Right hindlimb (tissue), 1 donor: Measurements from ENCODE around the gene ABLIM1.

Experiments used
- DNase-seq: peaks from one replicate; pipeline ENCODE4 v3.0.0-alpha.2; 2018

The ABLIM1 gene

GRCh38 chr10:114482480-114483304 lies 175.4 kb downstream of the ABLIM1 start:
- DNase-seq = no peak

DNA sequence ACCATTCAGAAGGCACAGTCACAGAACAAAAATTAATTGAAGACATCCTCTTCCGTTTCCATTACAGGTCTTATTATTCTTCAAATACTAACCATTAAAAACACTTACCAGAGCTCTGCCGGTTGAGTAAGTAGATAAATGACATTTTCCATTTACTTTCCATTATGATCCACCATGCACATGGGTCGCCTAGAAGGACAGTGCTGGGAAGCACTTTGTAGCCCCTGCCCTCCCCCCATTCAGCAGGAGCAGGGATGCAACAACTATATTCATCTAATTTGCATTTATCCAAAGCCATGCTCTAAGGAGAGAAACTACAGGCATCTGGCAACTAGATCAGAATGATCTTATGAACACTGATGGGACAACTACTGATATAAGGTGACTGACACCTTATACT lies 177.0 kb downstream of the ABLIM1 start:
- DNase-seq = no peak

GRCh38 chr10:114479836-114480235 lies 178.2 kb downstream of the ABLIM1 start:
- DNase-seq = no peak

- no peak for DNase-seq
Measured at GRCh38 chr10:114479307-114479706, 178.8 kb downstream of the ABLIM1 start.

- DNase-seq = no peak
Measured at GRCh38 chr10:114478281-114478680, 179.8 kb downstream of the ABLIM1 start.

DNA sequence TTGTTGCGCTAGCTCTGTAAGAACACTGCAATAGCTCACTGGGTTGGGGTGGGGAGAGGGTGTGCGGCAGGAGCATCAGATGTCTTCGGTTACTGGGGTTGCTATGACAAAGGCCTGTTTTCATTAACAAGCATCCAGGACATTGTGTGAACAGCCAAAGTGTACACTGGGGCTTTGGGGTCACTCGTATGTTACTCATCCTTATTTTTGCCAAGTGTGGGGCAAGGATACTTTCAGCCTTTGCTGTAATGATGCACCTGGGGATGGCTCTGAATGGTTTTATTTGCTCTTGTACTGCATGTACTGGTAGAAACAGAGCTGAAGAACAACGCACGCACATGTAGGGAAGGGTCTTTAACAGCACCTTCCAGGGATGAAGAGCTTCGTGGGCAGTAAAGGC lies 180.8 kb downstream of the ABLIM1 start:
- DNase-seq = peak; percentile 83

DNA sequence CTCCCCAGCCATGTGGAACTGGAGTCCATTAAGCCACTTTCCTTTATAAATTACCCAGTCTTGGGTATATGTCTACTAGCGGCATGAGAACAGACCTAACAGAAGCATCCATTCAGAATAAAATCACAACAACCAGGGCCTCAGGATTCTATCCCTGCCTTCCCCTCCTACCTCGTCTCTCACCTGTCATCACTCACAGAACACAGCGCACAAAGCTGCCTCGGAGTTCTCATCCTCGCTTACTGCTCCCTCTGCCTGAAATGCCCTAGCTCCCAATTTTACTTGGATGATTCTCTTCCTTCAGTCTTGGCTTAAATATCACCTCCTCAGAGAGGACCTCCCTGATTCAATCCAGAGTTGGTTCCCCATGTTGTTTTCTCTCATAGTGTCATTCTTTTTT lies 183.1 kb downstream of the ABLIM1 start:
- no peak for DNase-seq

GRCh38 chr10:114473776-114474175 lies 184.3 kb downstream of the ABLIM1 start:
- no peak for DNase-seq

GRCh38 chr10:114472877-114473253 lies 185.2 kb downstream of the ABLIM1 start:
- DNase-seq = no peak

- no peak for DNase-seq
Measured at GRCh38 chr10:114471906-114472876, 185.9 kb downstream of the ABLIM1 start.

DNA sequence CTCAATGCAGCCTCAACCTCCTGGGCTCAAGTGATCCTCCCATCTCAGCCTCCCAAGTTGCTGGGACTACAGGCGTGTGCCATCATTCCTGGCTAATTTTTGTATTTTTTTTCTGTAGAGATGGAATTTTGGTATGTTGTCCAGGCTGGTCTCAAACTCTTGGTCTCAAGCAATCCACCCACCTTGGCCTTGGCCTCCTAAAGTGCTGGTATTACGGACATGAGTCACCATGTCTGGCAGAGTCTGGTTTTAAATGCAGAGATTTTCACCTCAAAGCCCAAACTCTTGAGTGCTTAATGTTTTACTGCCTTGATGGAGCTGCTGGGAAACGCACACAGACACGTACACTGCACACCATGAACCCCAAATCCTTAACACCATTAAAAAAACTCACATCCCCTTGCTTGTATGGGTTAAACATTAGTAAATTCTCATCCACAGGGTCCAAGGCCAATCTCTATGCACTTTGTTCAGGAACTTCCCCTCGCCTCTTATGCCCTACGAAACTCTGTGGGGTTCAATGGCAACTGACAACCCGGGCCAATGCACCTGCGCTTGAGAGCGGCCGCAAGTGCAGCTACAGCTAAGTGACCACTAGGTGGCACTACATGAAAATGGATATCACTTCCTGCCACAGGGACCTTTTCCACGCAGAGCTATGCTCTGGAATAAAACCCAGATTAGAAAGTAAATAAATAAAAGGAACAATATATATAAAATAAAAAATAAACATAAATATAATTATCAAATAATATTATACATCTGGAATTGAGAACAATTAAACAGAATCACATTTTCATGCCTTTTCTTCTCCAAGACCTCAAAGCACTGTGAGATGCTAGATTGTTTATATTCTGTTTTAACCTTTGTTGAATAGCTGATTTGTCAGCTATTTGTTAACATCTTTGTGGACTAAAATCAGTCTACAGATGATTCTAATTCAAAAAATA lies 186.8 kb downstream of the ABLIM1 start:
- DNase-seq = peak; percentile 60

GRCh38 chr10:114470361-114470760 lies 187.7 kb downstream of the ABLIM1 start:
- DNase-seq = no peak

DNA sequence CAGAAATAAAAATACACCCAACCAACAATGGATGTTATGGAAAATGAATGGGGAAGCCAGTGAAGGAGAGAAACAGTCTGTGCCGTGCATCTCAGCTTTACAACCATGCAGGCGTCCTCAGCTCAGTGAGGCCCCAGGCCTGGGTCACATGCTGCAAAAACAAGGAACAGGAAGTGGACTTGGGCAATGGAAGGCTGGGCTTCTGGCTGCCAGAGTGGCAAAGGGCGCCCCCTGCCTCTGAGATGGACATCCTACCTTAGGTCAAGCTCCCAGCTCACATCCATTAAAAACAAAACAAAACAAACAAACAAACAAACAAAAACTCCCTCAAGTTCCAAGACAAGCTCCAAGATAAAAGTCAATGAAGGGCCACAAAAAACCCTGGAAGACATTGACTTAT lies 199.1 kb downstream of the ABLIM1 start:
- DNase-seq = no peak

- no peak for DNase-seq
Measured at GRCh38 chr10:114458216-114458920, 199.7 kb downstream of the ABLIM1 start.

DNA sequence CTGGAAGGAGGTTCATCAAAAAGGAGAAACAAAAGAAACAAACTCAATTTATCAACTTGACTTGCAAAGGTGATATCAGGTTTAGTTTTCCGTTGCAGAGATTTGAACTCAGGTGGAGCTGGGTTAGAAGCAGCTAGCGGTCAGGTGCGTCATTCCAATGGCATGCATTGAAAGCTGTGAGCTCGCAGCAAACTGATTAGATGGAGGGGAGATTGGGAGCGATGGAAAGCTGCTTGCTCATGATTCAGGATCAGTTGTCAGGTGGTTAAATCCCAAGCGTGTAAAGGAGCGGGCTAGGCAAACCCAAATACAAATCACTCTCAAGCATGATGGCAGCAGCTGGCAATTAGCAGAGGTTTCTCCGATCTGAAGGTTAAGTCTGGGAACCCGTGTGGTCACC lies 204.5 kb downstream of the ABLIM1 start:
- no peak for DNase-seq

DNA sequence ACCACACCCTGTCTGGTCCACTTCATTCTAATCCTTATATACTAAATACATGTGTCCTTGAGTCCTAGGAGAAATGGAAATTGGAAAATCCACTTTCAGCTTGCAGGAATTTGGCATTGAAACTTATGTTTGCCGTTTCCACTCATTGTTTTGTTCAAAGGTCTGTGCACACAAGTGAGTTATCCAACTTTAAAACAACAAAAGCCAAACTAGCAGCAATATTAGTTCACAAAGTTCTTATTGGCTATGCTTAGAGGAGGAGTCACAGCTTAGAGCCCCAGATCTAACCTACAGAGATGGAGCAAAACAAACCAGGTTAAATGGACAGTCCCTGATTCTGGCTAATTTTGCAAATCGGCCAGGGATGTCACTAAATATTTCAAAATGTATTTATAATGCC lies 209.2 kb downstream of the ABLIM1 start:
- DNase-seq = no peak

GRCh38 chr10:114445332-114445731 lies 212.7 kb downstream of the ABLIM1 start:
- DNase-seq = no peak

DNA sequence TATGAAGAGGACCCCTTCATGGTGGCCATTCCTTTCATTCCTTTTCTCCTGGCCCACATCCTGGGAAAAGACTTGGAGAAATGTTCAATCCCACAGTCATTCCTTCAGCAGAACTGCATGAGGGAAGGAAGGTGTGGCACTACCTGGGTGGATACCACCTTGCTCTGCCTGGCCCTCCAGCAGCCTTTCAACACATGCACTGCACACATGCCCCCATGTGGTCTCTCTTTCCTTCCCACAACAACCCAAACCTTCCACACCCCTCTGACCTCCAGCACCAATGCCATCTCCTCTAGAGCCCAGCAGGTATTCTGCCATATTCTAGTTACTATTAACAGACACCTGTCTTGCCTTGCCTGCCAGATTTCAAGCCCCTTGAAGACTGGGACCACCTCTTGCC lies 213.3 kb downstream of the ABLIM1 start:
- no peak for DNase-seq

- no peak for DNase-seq
Measured at GRCh38 chr10:114442091-114442630, 215.9 kb downstream of the ABLIM1 start.

- DNase-seq = no peak
Measured at GRCh38 chr10:114441107-114441506, 217.0 kb downstream of the ABLIM1 start.

DNA sequence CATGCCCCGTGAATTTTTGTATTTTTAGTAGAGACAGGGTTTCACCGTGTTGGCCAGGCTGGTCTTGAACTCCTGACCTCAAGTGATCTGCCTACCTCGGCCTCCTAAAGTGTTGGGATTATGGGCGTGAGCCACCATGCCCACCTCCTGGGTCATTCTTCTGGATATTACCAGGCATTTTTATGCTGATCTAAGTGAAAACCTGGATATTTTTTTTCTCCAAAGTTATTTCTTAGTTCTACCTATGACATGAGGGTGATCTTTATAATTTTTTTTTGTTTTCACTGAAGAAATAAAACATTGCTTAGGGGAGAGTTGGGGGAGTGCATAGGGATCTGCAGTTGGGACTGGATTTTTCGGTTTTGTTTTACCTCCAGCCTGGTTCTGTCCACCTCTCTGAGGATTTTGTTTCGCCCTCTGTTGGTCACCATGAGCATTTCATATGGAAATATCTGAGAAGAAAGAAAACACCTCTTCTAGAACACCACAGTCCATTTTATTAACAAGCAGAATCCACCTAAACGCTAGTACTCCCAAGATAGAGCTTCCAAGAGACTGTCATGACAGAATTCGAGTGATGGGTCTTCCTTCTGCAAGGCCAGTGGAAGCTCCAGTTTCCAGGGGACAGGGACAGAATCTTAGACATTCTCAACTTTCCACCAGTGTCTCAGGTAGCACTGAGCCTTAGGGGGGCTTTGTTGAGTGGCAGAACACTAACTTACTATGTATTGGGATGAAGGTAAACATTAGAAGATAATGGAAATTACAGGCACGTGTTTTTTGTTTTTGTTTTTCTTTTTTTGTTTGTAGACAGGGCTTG lies 220.4 kb downstream of the ABLIM1 start:
- no peak for DNase-seq
